ENCODE measurements around the gene BSND. TPM values are rescaled to one million over a fixed set of nuclear protein-coding genes. Genes with fewer than 3 reads are reported as not detected.

BSND gene
- total RNA-seq, 1 experiment from 2014 or later = not detected

DNA sequence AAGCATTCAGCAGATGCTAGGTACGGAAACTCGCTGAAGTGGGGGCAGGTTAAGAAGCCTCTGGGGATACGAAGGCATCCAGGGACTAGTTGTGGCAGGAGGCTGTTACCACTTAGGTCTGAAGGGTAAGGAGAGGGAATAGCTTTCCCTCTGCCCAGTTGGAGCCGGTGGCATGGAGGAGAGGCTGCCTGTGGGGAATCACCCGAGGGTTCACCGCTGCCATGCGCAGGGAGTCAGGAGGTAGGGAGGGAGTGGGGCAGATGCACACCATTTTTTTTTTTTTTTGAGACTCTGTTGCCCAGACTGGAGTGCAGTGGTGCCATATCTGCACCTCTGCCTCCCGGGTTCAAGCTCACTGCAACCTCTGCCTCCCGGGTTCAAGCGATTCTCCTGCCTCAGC lies 46.7 kb downstream of the BSND start:
- no TSS peak for BruUV-seq (replicated peaks)
- no peak overlapping the region for H3K4me3 ChIP-seq (ENCODE audit: low read depth, low read length, poor library complexity, severe bottlenecking)
- H3K4me1 ChIP-seq (ENCODE audit: insufficient read depth, low read length, poor library complexity, severe bottlenecking) = peaks cover 18% of the 10 kb centered on the region
- no peak overlapping the region for H3K27ac ChIP-seq (ENCODE audit: low read depth, low read length, poor library complexity, severe bottlenecking)
- intact Hi-C loops (cut with micrococcal nuclease; ENCODE audit: unreplicated experiment) = no loop called here
- ChIA-PET CTCF (no interaction called here), POLR2A (ENCODE audit: low non-redundant PET) (no interaction called here)
- H3K27me3 ChIP-seq (replicated peaks; ENCODE audit: insufficient read depth, low read depth, low read length, poor library complexity) = no peaks in the 10 kb centered on the region
- peaks cover 65% of the 10 kb centered on the region for H3K36me3 ChIP-seq (ENCODE audit: insufficient read depth, low read length, poor library complexity, severe bottlenecking)
- TF ChIP-seq EZH2 (IDR thresholded peaks at IDR 0.05; ENCODE audit: borderline replicate concordance, low read depth, low read length, poor library complexity, severe bottlenecking) (no peak), CTCF (conservative IDR thresholded peaks at IDR 0.05; ENCODE audit: low read depth, low read length) (no peak)
- DNase-seq (ENCODE audit: low spot score) = no peak
- H3K9me3 ChIP-seq (ENCODE audit: low read depth, low read length, poor library complexity, severe bottlenecking) = no peaks in the 10 kb centered on the region

GRCh38 chr1:55046871-55047270 lies 48.1 kb downstream of the BSND start:
- intact Hi-C loops (cut with micrococcal nuclease; ENCODE audit: unreplicated experiment) = no loop called here
- Histone ChIP-seq H3K4me1 (ENCODE audit: insufficient read depth, low read length, poor library complexity, severe bottlenecking) (peaks cover 20% of the 10 kb centered on the region), H3K36me3 (ENCODE audit: insufficient read depth, low read length, poor library complexity, severe bottlenecking) (peaks cover 79% of the 10 kb centered on the region), H3K27me3 (replicated peaks; ENCODE audit: insufficient read depth, low read depth, low read length, poor library complexity) (no peaks in the 10 kb centered on the region), H3K27ac (ENCODE audit: low read depth, low read length, poor library complexity, severe bottlenecking) (no peak overlapping the region), H3K4me3 (ENCODE audit: low read depth, low read length, poor library complexity, severe bottlenecking) (no peak overlapping the region), H3K9me3 (ENCODE audit: low read depth, low read length, poor library complexity, severe bottlenecking) (no peaks in the 10 kb centered on the region)
- TF ChIP-seq EZH2 (IDR thresholded peaks at IDR 0.05; ENCODE audit: borderline replicate concordance, low read depth, low read length, poor library complexity, severe bottlenecking) (no peak), CTCF (conservative IDR thresholded peaks at IDR 0.05; ENCODE audit: low read depth, low read length) (no peak)
- ChIA-PET CTCF (no interaction called here), POLR2A (ENCODE audit: low non-redundant PET) (interaction anchor here (0.6 kb wide), 1 partner anchor 147 kb away, joined by 3 read pairs; no protein-coding TSS in a partner anchor)
- no peak for DNase-seq (ENCODE audit: low spot score)
- no TSS peak for BruUV-seq (replicated peaks)

GRCh38 chr1:55047611-55048010 lies 48.9 kb downstream of the BSND start:
- Histone ChIP-seq H3K4me1 (ENCODE audit: insufficient read depth, low read length, poor library complexity, severe bottlenecking) (peaks cover 16% of the 10 kb centered on the region), H3K4me3 (ENCODE audit: low read depth, low read length, poor library complexity, severe bottlenecking) (no peak overlapping the region), H3K9me3 (ENCODE audit: low read depth, low read length, poor library complexity, severe bottlenecking) (no peaks in the 10 kb centered on the region), H3K27ac (ENCODE audit: low read depth, low read length, poor library complexity, severe bottlenecking) (no peak overlapping the region), H3K27me3 (replicated peaks; ENCODE audit: insufficient read depth, low read depth, low read length, poor library complexity) (no peaks in the 10 kb centered on the region), H3K36me3 (ENCODE audit: insufficient read depth, low read length, poor library complexity, severe bottlenecking) (peaks cover 86% of the 10 kb centered on the region)
- CTCF ChIA-PET = no interaction called here
- no peak for DNase-seq (ENCODE audit: low spot score)
- intact Hi-C loops (cut with micrococcal nuclease; ENCODE audit: unreplicated experiment) = no loop called here
- no TSS peak for BruUV-seq (replicated peaks)
- POLR2A ChIA-PET (ENCODE audit: low non-redundant PET) = no interaction called here
- no peak for TF ChIP-seq EZH2 (IDR thresholded peaks at IDR 0.05; ENCODE audit: borderline replicate concordance, low read depth, low read length, poor library complexity, severe bottlenecking)
